GM12878 (cell line): ENCODE data around the gene FEM1B. TPM values are rescaled to one million over a fixed set of nuclear protein-coding genes. Genes with fewer than 3 reads are reported as not detected.
A peak's percentile ranks its signal among the peaks of the same experiment; 100 is the strongest.

Source experiments
- ATAC-seq: fragments of 200-7000 bp; cut with Tn5 transposase; 3 replicates; pipeline ENCODE4 v1.9.1; 2020; ENCODE audit warnings: mild to moderate bottlenecking, moderate library complexity
- BruUV-seq: library from RNA; stranded (reverse); fragments of 400-500 nt; replicated peaks from 2 replicates; lab custom pipeline; 2021; lab: Mats Ljungman, UMichigan
- CTCF ChIA-PET: fragments of 300-600 bp; sonication (Branson Sonifier 250); formaldehyde crosslinking; extraction: SDS; loops from one replicate; lab custom pipeline; 2021; ENCODE audit warnings: inconsistent platforms; lab: Yijun Ruan, JAX
- POLR2A ChIA-PET: fragments of 350-600 bp; formaldehyde crosslinking; extraction: SDS; loops from one replicate; lab custom pipeline; 2021; ENCODE audit warnings: inconsistent platforms; lab: Charles Lee
- RAD21 ChIA-PET: fragments of 300-600 bp; sonication (Branson Sonifier 250); formaldehyde crosslinking; loops from one replicate; lab custom pipeline; 2023; ENCODE audit warnings: antibody characterized with exemption; ENCODE audit not compliant: unreplicated experiment; lab: Charles Lee
- SMC1A ChIA-PET: fragments of 300-600 bp; sonication (Branson Sonifier 250); formaldehyde crosslinking; loops from one replicate; lab custom pipeline; 2023; ENCODE audit not compliant: unreplicated experiment, uncharacterized antibody; lab: Charles Lee
- DNase-seq: peaks from one replicate; pipeline ENCODE4 v3.0.0-alpha.2; 2011; ENCODE audit warnings: low read depth, low spot score
- FAIRE-seq: peaks from 3 replicates; lab custom pipeline; 2011; peaks lifted over from hg19 to GRCh38; lab: Jason Lieb, UNC
- H2AFZ ChIP-seq: 2 replicates; pipeline ENCODE4 v1.6.0; 2011; ENCODE audit warnings: low read depth, low read length, control low read depth; ENCODE audit not compliant: control insufficient read depth
- H3K27ac ChIP-seq: 2 replicates; pipeline ENCODE4 v1.5.1; 2011; ENCODE audit warnings: control low read depth; ENCODE audit not compliant: control insufficient read depth, insufficient read depth
- H3K27me3 ChIP-seq, 2 experiments: replicated peaks in 1 of 2; 2 replicates each; pipeline versions ENCODE4 v1.6.0 to v1.6.1; 2011; ENCODE audit warnings: low read length in 1 of 2; ENCODE audit not compliant: control insufficient read depth in 2 of 2, insufficient read depth in 2 of 2
- H3K36me3 ChIP-seq, 2 experiments: 2 replicates each; pipeline ENCODE4 v1.5.1; 2011; ENCODE audit warnings: low read length in 1 of 2; ENCODE audit not compliant: control insufficient read depth in 2 of 2, insufficient read depth in 2 of 2
- H3K4me1 ChIP-seq: 2 replicates; pipeline ENCODE4 v1.6.1; 2011; ENCODE audit warnings: mild to moderate bottlenecking, low read length, moderate library complexity, mixed read lengths; ENCODE audit not compliant: control insufficient read depth, insufficient read depth
- H3K4me2 ChIP-seq: 2 replicates; pipeline ENCODE4 v1.6.0; 2011; ENCODE audit warnings: control low read depth; ENCODE audit not compliant: control insufficient read depth, insufficient read depth
- H3K4me3 ChIP-seq: fragments of 200-600 bp; sonication (generic); 2 replicates; pipeline ENCODE4 v1.5.1; 2016
- H3K79me2 ChIP-seq: 2 replicates; pipeline ENCODE4 v1.6.0; 2011; ENCODE audit warnings: low read length; ENCODE audit not compliant: control insufficient read depth, insufficient read depth
- H3K9ac ChIP-seq: 2 replicates; pipeline ENCODE4 v1.8.0; 2011; ENCODE audit warnings: low read length, control low read depth, mixed read lengths; ENCODE audit not compliant: control insufficient read depth, insufficient read depth
- H3K9me3 ChIP-seq: replicated peaks from 3 replicates; pipeline ENCODE4 v1.5.1; 2011; ENCODE audit warnings: mild to moderate bottlenecking, low read length; ENCODE audit not compliant: control insufficient read depth, insufficient read depth
- H4K20me1 ChIP-seq: 2 replicates; pipeline ENCODE4 v1.6.0; 2011; ENCODE audit not compliant: control insufficient read depth, insufficient read depth
- ATF7 ChIP-seq: fragments of 450-650 bp; IDR thresholded peaks from 2 replicates; pipeline ENCODE4 v1.6.1; 2016; ENCODE audit warnings: low read depth, mild to moderate bottlenecking
- BHLHE40 ChIP-seq, 2 experiments: fragments of 450-650 bp in 1 of 2; IDR thresholded peaks; 2 replicates each; pipeline ENCODE4 v1.6.1; 2011 to 2017; ENCODE audit warnings: low read depth in 2 of 2, borderline replicate concordance in 1 of 2, improper control_type of control experiment in 1 of 2, low read length in 1 of 2, mild to moderate bottlenecking in 1 of 2
- FOXK2 ChIP-seq: fragments of 450-650 bp; IDR thresholded peaks from 2 replicates; pipeline ENCODE4 v1.6.1; 2017; ENCODE audit warnings: mild to moderate bottlenecking, moderate library complexity
- JUND ChIP-seq: IDR thresholded peaks from 2 replicates; pipeline ENCODE4 v1.6.1; 2012; ENCODE audit warnings: low read depth, mild to moderate bottlenecking, low read length, improper control_type of control experiment, moderate library complexity
- WGBS: methylation state at CpG from one replicate; pipeline ENCODE4 v1.1.6; 2016; ENCODE audit warnings: low lambda C conversion rate; ENCODE audit not compliant: insufficient replicate concordance, insufficient coverage; ENCODE audit errors: missing lambda C conversion rate; 5-methylcytosine and 5-hydroxymethylcytosine counted together
- in situ Hi-C: fragments of 300-500 bp; cut with MboI; formaldehyde crosslinking; loops from 9 replicates; pipeline ENCODE4 v1.14.3; 2018; ENCODE audit warnings: mixed read lengths
- intact Hi-C: fragments of 100-400 bp; cut with micrococcal nuclease; formaldehyde crosslinking; loops from one replicate; pipeline ENCODE4 v1.14.2; 2022; ENCODE audit not compliant: unreplicated experiment
- polyA plus RNA-seq, 11 experiments: library from polyadenylated mRNA; depleted of rRNA in 4 of 11; unstranded in 6 of 11; stranded (reverse) in 5 of 11; fragments of >200 nt; fragmentation: Nextera tagmentation in 4 of 11; fragmentation: Illumina TruSeq in 1 of 11; extraction: Ambion mirVana in 4 of 11; extraction: Trizol in 1 of 11; gene quantifications; 1 replicate in 1 of 11; 2 replicates in 10 of 11; pipeline versions ENCODE4 v1.2.1 to v1.2.3, GENCODE V29; 2011 to 2016; ENCODE audit warnings: inconsistent platforms in 2 of 11, missing spikeins in 2 of 11, low read depth in 1 of 11
- total RNA-seq, 4 experiments: library from RNA; depleted of rRNA in 3 of 4; stranded (reverse); fragments of >200 nt in 3 of 4; fragmentation: Illumina TruSeq in 1 of 4; extraction: Trizol in 1 of 4; gene quantifications; 2 replicates each; pipeline versions ENCODE4 v1.2.1 to v1.2.3, GENCODE V29; 2013 to 2021
- TF ChIP-seq, protein P1 (sequence below): fragments of 450-650 bp; IDR thresholded peaks from 2 replicates; pipeline ENCODE4 v1.6.1; 2017; ENCODE audit warnings: mild to moderate bottlenecking, moderate library complexity
- TF ChIP-seq, protein P2 (sequence below): IDR thresholded peaks from 2 replicates; pipeline ENCODE4 v1.6.1; 2012; ENCODE audit warnings: low read depth, low read length, improper control_type of control experiment

Gene FEM1B
- total and polyA plus RNA-seq, 10 of the 15 experiments (the other 5 are each of a cell fraction or from before 2014, with no cell fraction given) = 5.5 to 61.1 (median 18.2) TPM

DNA sequence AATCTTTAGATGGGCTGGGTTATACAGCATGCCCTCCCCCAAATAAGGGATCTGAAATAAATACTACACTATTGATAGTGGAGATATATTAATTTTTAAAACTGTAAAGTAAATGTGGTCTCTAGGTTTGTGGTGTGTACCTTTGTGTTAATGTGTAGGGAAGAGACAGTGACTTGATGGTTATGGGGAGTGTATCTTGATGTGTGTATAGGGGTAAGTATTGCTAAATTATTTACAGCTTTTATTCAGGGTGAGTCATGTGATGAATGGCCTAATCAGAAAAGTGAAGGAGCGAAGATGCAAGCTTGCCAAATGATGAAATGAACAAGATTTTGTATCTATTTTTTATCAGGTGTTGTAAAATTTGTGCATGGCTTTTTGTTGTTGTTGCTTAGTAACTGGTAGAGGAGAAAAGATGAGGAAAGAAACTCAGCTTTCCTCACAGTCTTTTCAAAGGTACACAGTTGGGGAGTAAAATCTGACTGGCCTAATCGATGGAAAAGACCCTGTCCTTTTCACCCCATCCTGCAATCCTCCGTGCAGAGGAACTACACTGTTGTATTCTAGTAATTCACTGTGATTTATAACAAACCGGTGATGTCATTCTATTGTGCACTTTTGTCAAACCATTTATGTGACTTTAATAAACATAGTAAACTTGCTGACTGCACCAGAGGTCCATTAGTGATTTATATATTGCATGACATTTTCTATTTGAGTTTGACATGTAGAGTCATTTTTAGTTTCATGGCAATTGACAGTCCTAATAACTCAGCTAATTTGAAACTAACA, 17.7 kb downstream of the FEM1B start:
- BruUV-seq = no TSS peak
- peaks cover 7 to 14% of the 10 kb centered on the region in 2 experiments for H3K36me3 ChIP-seq
- no peaks in the 10 kb centered on the region for H3K27me3 ChIP-seq
- no peak overlapping the region for H3K4me3 ChIP-seq
- H3K27ac ChIP-seq = no peak overlapping the region
- in situ Hi-C loops = no loop called here
- POLR2A ChIA-PET = no interaction called here
- H3K4me1 ChIP-seq = peaks cover 25% of the 10 kb centered on the region
- intact Hi-C loops = no loop called here
- CTCF ChIA-PET = interaction anchor here (1.1 to 3.9 kb wide), 3 partner anchors 12 to 42 kb away, joined by 5 to 30 read pairs (median 6); no protein-coding TSS in a partner anchor
- SMC1A ChIA-PET = interaction anchor here (0.9 to 4.3 kb wide), 4 partner anchors 11 to 42 kb away, joined by 3 to 20 read pairs (median 6); no protein-coding TSS in a partner anchor
- H4K20me1 ChIP-seq = no peaks in the 10 kb centered on the region
- FAIRE-seq = no peak
- H2AFZ ChIP-seq = no peak overlapping the region
- no peak for DNase-seq
- H3K9ac ChIP-seq = no peak overlapping the region
- WGBS = 96% methylated on average over 4 of the region's 4 CpGs
- peaks cover 16% of the 10 kb centered on the region for H3K79me2 ChIP-seq
- H3K4me2 ChIP-seq = no peak overlapping the region
- no peak for ATAC-seq
- TF ChIP-seq FOXK2 (no peak), ATF7 (peak; percentile 26; the same call in 1 of the 2 replicates), BHLHE40 (IDR thresholded peaks at IDR 0.05; ENCODE audit: borderline replicate concordance in 1 of 2, low read depth in 2 of 2, low read length in 1 of 2) (no peak), JUND (no peak)
- TF ChIP-seq, protein P1, sequence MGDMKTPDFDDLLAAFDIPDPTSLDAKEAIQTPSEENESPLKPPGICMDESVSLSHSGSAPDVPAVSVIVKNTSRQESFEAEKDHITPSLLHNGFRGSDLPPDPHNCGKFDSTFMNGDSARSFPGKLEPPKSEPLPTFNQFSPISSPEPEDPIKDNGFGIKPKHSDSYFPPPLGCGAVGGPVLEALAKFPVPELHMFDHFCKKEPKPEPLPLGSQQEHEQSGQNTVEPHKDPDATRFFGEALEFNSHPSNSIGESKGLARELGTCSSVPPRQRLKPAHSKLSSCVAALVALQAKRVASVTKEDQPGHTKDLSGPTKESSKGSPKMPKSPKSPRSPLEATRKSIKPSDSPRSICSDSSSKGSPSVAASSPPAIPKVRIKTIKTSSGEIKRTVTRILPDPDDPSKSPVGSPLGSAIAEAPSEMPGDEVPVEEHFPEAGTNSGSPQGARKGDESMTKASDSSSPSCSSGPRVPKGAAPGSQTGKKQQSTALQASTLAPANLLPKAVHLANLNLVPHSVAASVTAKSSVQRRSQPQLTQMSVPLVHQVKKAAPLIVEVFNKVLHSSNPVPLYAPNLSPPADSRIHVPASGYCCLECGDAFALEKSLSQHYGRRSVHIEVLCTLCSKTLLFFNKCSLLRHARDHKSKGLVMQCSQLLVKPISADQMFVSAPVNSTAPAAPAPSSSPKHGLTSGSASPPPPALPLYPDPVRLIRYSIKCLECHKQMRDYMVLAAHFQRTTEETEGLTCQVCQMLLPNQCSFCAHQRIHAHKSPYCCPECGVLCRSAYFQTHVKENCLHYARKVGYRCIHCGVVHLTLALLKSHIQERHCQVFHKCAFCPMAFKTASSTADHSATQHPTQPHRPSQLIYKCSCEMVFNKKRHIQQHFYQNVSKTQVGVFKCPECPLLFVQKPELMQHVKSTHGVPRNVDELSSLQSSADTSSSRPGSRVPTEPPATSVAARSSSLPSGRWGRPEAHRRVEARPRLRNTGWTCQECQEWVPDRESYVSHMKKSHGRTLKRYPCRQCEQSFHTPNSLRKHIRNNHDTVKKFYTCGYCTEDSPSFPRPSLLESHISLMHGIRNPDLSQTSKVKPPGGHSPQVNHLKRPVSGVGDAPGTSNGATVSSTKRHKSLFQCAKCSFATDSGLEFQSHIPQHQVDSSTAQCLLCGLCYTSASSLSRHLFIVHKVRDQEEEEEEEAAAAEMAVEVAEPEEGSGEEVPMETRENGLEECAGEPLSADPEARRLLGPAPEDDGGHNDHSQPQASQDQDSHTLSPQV = no peak
- TF ChIP-seq, protein P2, sequence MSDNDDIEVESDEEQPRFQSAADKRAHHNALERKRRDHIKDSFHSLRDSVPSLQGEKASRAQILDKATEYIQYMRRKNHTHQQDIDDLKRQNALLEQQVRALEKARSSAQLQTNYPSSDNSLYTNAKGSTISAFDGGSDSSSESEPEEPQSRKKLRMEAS = no peak
- TF ChIP-seq, all 136 proteins: peak for 1
- no peaks in the 10 kb centered on the region for H3K9me3 ChIP-seq
- RAD21 ChIA-PET = interaction anchor here (1.0 kb wide), 1 partner anchor 11 kb away, joined by 3 read pairs; no protein-coding TSS in a partner anchor
